ENCODE data around the gene ACO1.

Gene ACO1

DNA sequence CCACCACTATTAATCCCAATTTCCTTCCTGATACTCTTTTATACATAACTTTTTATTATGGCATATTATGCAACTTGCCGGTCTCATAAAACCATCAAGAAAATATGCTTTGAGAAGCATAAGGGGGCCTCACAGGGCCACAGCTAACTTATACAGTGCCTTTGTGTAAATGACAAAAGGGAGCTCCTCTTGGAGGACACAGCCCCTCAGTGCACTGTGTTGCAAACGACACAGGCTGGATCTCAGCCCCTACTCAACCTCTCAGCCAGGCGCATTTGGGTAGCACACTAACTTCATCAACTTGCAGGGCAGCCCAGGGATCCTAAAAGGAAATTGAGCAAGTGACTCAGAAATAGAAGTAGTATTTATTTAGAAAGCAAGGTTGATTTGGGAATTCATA lies 106.2 kb downstream of the ACO1 start:
- DNase-seq (ENCODE audit: low read depth): no peak

DNA sequence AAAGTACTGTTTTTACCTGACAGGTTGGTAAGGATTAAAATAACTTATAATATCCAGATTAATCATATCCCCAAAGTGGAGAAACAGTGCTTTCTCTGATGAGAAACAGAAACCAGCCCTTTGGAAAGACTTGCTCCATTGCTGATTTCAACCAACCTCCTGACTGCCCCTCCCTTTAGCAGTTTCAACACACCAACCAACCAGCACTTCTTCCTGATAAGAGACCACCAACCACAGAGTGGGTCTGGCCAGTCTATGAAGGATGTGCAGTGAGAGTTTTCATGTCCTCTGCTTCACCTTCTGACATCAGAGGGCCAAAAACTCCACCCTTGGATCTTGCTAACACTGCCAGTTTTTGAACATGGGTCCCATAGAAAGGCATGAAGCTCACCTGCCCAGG lies 113.5 kb downstream of the ACO1 start:
- no peak for DNase-seq (ENCODE audit: low read depth)

DNA sequence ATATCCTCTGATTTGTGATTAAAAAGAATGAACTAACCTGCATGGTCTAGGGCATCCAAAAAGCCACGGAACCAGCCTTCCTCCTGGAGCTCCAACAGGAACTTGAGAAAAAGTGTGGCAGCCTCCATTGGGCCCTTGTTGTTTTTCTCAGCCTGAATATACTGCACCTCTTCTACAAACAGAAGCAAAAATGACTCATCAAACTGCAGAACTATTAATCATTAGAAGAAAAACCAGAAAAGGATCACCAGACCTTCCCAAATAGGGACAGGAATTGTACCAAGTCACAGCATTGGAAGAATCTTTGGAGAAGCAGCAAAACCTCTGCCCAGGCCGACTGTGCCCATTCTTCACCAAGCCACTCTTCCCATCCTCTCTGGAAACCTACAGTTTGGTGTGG lies 116.3 kb downstream of the ACO1 start:
- no peak for DNase-seq (ENCODE audit: low read depth)

DNA sequence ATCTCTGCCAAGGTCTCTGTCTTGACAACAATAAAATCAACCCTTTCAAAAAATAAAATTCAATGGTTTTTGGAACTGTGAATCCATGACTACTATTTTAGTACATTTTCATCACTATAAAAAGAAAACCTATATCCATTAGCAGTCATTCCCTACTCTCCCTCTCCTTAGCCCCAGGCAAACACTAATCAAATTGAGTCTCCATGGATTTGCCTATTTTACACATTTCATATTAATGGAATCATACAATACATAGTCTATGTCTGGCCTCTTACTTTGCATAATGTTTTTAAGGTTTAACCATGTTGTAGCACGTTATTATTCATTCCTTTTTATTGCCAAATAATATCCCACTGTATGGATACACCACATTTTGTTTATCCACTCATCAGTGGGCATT lies 117.4 kb downstream of the ACO1 start:
- DNase-seq (ENCODE audit: low read depth): no peak

DNA sequence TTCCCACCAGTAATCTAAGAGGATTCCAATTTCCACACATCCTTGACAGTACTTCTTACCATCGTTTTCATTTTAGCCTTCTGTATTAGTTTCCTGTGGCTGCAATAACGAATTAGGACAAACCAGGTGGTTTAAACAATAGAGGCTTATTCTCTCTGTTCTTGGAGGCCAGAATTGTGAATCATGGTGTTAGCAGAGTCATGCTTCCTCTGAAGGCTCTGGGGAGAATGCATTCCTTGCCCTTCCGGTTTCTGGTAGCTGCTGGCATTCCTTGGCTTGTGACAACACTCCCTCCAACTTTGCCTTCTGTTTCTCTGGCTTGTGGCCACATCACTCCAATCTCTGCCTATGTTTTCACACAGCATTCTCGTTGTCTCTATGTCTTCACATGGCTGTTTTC lies 118.0 kb downstream of the ACO1 start:
- DNase-seq (ENCODE audit: low read depth): no peak

DNA sequence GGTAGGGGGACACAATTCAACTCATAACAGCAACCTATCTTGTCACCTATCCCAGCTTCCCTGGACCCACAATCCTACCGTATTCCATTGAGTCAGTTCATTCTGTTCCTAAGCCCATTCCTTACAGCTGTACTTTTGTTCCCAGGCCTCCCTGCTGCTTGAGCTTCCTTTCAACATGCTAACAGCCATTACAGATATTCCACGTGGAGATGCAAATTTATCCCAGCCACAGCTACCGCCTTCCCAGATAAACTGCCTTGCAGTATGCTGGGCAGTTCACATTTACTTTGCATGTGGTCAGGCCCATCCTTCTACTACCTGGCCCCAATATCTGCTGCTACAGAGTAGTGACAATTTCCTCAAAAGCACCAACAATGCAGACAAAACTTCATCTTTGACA lies 118.6 kb downstream of the ACO1 start:
- no peak for DNase-seq (ENCODE audit: low read depth)

Data from T-helper 22 cell (primary cell).